DMS79 (cell line): Measurements from ENCODE around the gene DYRK2.

ENCODE experiments used
- DNase-seq: peaks from one replicate; lab custom pipeline; 2025; lab: John Stamatoyannopoulos, UW

The DYRK2 gene

DNA sequence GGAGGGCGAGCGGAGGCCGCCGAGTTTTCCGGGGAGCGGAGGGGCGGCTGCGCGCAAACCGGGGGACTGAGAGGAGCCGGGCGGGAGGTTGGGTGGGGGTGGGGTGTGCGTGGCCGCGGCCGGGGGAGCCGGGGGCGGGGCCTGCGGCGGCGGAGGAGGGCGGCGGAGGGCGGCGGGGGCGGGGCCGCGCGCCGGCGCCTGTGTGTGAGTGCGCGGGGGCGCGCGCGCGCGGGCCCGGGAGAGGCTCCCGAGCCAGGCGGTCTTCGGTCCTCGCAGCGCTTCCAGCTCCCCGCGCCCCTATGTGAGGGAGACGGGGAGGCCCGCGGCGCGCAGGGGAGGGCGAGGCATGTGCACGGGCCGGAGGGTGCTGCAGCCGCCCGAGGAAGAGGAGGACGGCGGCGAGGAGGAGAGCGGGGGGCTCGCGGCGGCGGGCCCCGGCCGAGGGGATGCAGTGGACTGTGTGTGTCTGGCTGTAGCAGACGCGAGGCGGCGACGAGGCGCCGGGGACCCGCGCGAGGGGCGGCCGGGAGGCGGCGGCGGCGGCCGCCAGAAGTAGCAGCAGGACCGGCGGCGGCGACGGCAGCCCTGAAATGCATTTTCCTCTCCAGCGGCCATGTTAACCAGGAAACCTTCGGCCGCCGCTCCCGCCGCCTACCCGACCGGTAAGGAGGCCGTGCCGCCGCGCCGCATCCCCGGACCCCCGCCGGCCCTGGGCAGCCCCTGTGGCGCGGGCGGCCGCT lies at the start of gene DYRK2:
DYRK2 (plus strand) TSS at position 225 of the 740 bp plus-strand sequence; CDS start at position 614, 389 bp downstream.
- DNase-seq: no peak

GRCh38 chr12:67599691-67600090 lies 48.9 kb upstream of the DYRK2 start:
- no peak for DNase-seq

DNA sequence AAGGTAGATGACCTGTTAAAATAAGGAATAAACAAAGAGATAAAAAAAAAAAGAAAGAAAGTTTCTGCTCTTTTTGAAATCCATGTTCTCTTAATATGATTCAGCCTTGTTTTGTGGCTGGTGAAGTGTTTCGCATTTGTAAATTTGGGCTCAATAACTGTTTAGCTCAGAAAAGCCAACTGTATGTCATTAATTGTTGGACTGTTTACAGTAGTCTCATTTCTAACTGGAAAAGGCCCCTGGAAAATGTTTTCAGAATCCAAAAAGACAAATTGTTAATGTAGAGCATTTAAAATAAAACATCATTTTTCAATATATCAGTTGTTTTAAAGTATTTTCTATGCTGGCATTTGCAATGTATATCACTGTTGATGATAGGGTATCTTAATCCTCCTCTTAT lies 47.4 kb upstream of the DYRK2 start:
- no peak for DNase-seq

GRCh38 chr12:67609226-67609870 lies 39.2 kb upstream of the DYRK2 start:
- no peak for DNase-seq

DNA sequence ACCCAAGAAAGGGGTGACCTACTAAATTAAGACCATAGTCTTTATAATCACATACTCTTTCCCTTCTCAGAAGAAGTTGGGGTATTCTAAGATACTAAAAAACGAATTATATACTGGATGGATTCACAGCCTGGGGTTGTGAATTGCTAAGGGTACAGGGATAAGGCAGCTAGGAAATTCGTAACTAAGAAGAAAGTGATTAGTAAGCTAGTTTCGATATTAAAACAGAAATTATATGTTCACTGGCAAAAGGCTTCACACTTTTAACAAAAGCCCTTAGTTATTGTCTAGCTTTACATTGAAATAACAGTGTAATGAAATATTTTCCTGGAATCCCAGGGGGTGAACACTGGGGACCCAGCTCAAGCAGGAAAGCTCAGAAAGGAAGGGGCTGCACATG lies 35.5 kb upstream of the DYRK2 start:
- no peak for DNase-seq

- DNase-seq: no peak
Measured at GRCh38 chr12:67617629-67618028, 30.9 kb upstream of the DYRK2 start.

GRCh38 chr12:67618303-67618702 lies 30.2 kb upstream of the DYRK2 start:
- no peak for DNase-seq

DNA sequence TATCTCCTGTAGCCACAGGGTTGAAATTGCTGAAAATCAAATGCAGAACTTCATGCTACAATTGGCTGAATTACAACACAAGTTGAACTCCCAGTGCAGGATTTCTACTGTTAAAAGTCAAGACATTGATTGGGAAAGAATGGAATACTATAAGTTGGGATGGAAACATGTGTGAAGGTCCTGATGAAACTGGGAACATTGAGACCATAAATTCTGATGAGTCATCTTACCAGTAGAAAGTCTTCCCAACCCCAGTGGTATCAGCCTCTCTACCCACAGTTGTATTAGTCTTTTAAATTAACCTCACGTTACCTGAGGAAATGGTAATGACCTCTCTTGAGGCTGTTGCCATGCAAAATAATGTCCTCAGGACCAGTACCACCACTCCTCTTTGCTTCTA lies 27.4 kb upstream of the DYRK2 start:
- DNase-seq: no peak

GRCh38 chr12:67621926-67622325 lies 26.6 kb upstream of the DYRK2 start:
- no peak for DNase-seq

DNA sequence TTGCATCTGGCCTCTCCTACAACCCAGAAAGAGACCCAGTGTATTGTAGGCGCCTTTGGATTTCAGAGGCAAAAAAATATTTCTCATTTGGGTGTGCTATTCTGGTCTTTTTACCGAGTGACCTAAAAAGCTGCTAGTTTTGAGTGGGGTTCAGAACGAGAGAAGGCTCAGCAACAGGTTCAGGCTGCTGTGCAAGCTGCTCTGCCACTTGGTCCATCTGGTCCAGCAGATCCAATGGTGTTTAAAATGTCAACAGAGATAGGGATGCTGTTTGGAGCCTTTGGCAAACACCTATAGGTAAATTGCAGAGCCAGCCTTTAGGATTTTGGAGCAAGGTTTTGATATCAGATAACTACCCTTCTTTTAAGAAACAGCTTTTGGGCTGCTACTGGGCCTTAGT lies 25.3 kb upstream of the DYRK2 start:
- DNase-seq: no peak

GRCh38 chr12:67624355-67624754 lies 24.2 kb upstream of the DYRK2 start:
- DNase-seq: no peak

DNA sequence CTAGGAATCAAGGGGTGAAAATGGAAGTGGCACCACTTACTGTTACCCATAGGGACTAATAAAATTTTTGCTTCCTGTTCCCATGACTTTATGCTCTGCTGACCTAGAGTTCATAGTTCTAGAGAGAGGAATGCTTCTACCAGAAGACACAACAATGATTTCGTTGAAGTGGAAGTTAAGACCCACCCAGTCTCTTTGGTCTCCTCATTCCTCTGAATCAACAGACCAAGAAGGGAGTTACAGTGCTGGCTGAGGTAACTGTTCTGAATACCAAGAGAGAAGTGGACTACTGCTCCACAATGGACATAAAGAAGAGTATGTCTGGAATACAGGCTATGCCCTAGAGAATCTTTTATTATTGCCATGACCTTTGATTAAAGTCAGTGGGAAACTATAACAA lies 23.5 kb upstream of the DYRK2 start:
- no peak for DNase-seq

- DNase-seq: no peak
Measured at GRCh38 chr12:67626156-67626555, 22.4 kb upstream of the DYRK2 start.

DNA sequence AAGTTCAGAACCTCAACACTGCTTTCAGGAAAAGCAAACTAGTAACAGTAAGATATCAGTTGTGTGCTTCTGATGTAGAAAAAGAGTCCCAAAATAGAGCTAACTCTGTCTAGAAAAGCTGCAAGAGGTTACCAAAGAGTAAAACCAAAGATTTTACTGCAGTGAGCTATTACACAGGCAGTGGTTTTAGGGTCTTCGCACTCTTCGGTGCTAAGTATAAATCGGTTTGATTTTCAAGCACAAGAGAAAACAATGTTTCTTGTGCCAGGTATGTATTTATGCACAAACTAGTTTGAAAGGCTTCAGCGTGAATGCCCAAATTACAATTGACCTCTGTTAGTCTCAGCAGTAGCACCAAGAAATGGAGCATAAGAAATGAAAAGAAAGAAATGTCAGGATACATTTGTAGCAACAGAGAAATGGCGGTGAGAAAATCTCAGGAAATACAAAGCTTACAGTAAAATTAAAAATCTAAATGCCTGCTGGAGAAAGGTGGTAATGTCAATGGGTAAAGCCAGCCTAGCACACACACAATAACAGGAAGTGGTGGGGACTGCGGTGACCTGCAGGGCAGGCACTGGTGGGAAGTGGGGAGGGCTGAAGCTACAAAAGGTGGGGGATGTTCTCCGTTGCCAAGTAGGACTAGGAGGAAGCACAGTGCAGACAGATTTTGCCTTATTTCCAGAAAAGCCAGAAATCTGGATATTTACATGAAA lies 18.0 kb upstream of the DYRK2 start:
- no peak for DNase-seq

- DNase-seq: no peak
Measured at GRCh38 chr12:67632005-67632404, 16.5 kb upstream of the DYRK2 start.

DNA sequence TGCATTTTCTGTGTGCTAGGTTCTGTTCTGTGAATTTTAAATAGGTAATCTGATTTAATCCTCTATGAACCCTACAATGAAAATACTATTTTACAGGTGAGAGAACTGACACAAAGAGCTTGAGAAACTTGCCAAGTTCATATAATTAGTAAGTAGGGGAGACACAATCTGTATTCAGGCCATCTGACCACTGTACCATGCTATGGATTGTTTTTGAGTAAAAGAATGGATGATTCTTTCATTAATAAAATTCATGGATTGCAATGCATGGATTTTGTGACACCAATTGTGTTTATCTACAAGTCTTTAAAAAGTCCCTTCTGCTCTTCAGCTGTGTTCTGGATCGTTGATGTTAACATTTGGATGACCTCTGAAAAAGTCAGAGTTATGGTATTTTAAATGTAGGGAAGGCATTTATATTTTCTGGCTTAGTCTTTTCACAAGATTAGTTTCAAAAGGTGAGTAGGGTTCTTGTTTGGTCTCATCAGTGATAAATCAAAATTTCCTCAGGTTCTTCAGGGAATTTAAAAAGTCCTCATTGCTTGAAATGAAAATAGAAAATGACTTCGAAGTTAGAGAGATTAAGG lies 15.4 kb upstream of the DYRK2 start:
- no peak for DNase-seq

GRCh38 chr12:67633708-67634107 lies 14.8 kb upstream of the DYRK2 start:
- DNase-seq: no peak

GRCh38 chr12:67634303-67634761 lies 14.2 kb upstream of the DYRK2 start:
- no peak for DNase-seq

GRCh38 chr12:67637718-67638117 lies 10.8 kb upstream of the DYRK2 start:
- DNase-seq: no peak

DNA sequence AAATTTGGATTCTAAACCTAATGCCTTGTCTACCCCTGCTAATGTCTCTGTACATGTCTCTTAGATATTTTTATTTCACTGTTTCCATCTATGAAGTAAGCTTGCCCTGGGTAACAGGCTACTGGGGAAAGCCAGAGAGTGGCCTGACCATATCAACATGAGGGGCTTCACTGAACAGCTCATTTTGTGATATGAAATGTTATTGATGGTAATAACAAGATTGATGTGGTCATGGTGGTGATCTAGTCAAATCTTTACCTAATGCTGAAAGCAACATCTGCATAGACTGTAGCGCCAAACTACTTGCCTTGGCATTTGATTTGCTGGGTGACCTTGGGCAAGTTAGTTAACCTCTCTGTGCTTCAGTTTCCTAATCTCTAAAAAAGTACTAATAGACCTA lies 9.9 kb upstream of the DYRK2 start:
- no peak for DNase-seq

DNA sequence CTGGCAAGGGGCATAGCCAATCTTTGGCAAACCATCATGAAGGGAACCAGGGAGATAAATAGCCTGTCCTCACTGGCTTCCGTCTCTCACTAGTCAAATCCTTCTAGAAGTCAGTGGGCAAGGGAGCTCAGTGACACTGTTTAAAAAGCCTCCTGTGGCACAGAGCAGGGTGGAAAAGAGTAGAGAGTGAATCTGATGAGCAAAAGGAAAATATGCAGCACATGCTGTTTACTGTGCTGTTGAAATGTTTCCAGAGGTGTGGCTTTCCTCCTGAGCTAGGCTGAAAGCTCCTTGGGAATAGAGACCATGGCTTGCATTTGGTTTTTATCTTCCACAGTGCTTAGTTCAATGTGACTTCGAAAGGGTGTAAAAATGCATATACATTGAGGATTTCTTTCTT lies 7.7 kb upstream of the DYRK2 start:
- no peak for DNase-seq

GRCh38 chr12:67645126-67645525 lies 3.4 kb upstream of the DYRK2 start:
- DNase-seq: no peak

GRCh38 chr12:67645601-67646000 lies 2.9 kb upstream of the DYRK2 start:
- DNase-seq: no peak
